Endothelial cell of umbilical vein (primary cell): ENCODE results near the gene FARP1. TPM values are rescaled to one million over a fixed set of nuclear protein-coding genes. Genes with fewer than 3 reads are reported as not detected.

ENCODE experiments used
- BruUV-seq: library from RNA; stranded (reverse); fragments of 400-500 nt; replicated peaks from 2 replicates; lab custom pipeline; 2021; lab: Mats Ljungman, UMichigan
- CTCF ChIA-PET: fragments of 300-600, 350-600 bp; sonication (Branson Sonifier 250); formaldehyde crosslinking; loops from one replicate; lab custom pipeline; 2021; ENCODE audit warnings: antibody characterized with exemption, inconsistent platforms; lab: Charles Lee
- POLR2A ChIA-PET: fragments of 300-600, 350-600 bp; sonication (Branson Sonifier 250); formaldehyde crosslinking; loops from one replicate; lab custom pipeline; 2021; ENCODE audit warnings: antibody characterized with exemption, inconsistent platforms; lab: Charles Lee
- DNase-seq: peaks from one replicate; pipeline ENCODE4 v3.0.0-alpha.2; 2011; ENCODE audit warnings: low read depth, low spot score
- FAIRE-seq: peaks from 2 replicates; lab custom pipeline; 2011; peaks lifted over from hg19 to GRCh38; lab: Jason Lieb, UNC
- H2AFZ ChIP-seq: 2 replicates; pipeline ENCODE4 v1.6.0; 2012; ENCODE audit warnings: low read depth, low read length, control low read depth, inconsistent platforms
- H3K27ac ChIP-seq: 2 replicates; pipeline ENCODE4 v1.5.1; 2011; ENCODE audit warnings: low read depth, mild to moderate bottlenecking, control low read depth, low read length, moderate library complexity; ENCODE audit not compliant: insufficient read depth
- H3K27me3 ChIP-seq, 2 experiments: 2 replicates each; pipeline versions ENCODE4 v1.6.0 to v1.6.1; 2011; ENCODE audit warnings: low read length in 2 of 2, mixed read lengths in 1 of 2; ENCODE audit not compliant: control insufficient read depth in 2 of 2, insufficient read depth in 2 of 2
- H3K36me3 ChIP-seq, 2 experiments: 2 replicates in 1 of 2; 3 replicates in 1 of 2; pipeline ENCODE4 v1.5.1; 2011; ENCODE audit warnings: low read length in 2 of 2, mild to moderate bottlenecking in 1 of 2, moderate library complexity in 1 of 2; ENCODE audit not compliant: control insufficient read depth in 2 of 2, insufficient read depth in 2 of 2; ENCODE audit errors: extremely low read depth in 1 of 2
- H3K4me1 ChIP-seq: 3 replicates; pipeline ENCODE4 v1.5.1; 2011; ENCODE audit warnings: mild to moderate bottlenecking, low read length; ENCODE audit not compliant: control insufficient read depth, insufficient read depth; ENCODE audit errors: extremely low read depth
- H3K4me2 ChIP-seq: 2 replicates; pipeline ENCODE4 v1.6.1; 2011; ENCODE audit warnings: low read length, control low read depth, mixed read lengths; ENCODE audit not compliant: insufficient read depth
- H3K4me3 ChIP-seq, 3 experiments: fragments of 200-600 bp in 1 of 3; sonication (generic), shearing (Covaris generic) in 1 of 3; replicated peaks in 1 of 3; 2 replicates each; pipeline ENCODE4 v1.5.1; 2011 to 2016; ENCODE audit warnings: control low read depth in 3 of 3, low read length in 3 of 3, mild to moderate bottlenecking in 2 of 3, inconsistent platforms in 1 of 3, low read depth in 1 of 3, moderate library complexity in 1 of 3; ENCODE audit not compliant: insufficient read depth in 1 of 3
- H3K79me2 ChIP-seq: 2 replicates; pipeline ENCODE4 v1.6.0; 2012; ENCODE audit warnings: low read length, inconsistent platforms; ENCODE audit not compliant: control insufficient read depth, insufficient read depth
- H3K9ac ChIP-seq: replicated peaks from 2 replicates; pipeline ENCODE3; 2011; ENCODE audit warnings: low read length, control low read depth; ENCODE audit not compliant: insufficient read depth; ENCODE audit errors: extremely low read depth
- H3K9me1 ChIP-seq: replicated peaks from 3 replicates; pipeline ENCODE4 v1.6.0; 2011; ENCODE audit warnings: mild to moderate bottlenecking, low read length; ENCODE audit not compliant: control insufficient read depth, insufficient read depth; ENCODE audit errors: extremely low read depth
- H3K9me3 ChIP-seq: replicated peaks from 2 replicates; pipeline ENCODE4 v1.5.1; 2012; ENCODE audit warnings: low read length, inconsistent platforms; ENCODE audit not compliant: control insufficient read depth, insufficient read depth
- H4K20me1 ChIP-seq: replicated peaks from 2 replicates; pipeline ENCODE3; 2011; ENCODE audit warnings: mild to moderate bottlenecking, low read length; ENCODE audit not compliant: control insufficient read depth, insufficient read depth; ENCODE audit errors: extremely low read depth
- CTCF ChIP-seq, 2 donors: IDR thresholded peaks; 1 replicate in 1 of 2; 2 replicates in 1 of 2; pipeline ENCODE4 v1.5.1; 2011; ENCODE audit warnings: low read length in 2 of 2, mild to moderate bottlenecking in 2 of 2, moderate library complexity in 2 of 2, control low read depth in 1 of 2, inconsistent platforms in 1 of 2, low read depth in 1 of 2; ENCODE audit not compliant: insufficient read depth in 1 of 2; ENCODE audit errors: extremely low read depth in 1 of 2
- EZH2 ChIP-seq: IDR thresholded peaks from 2 replicates; pipeline ENCODE4 v1.6.1; 2012; ENCODE audit warnings: borderline replicate concordance, low read depth, mild to moderate bottlenecking, moderate library complexity, low read length, inconsistent platforms; ENCODE audit not compliant: severe bottlenecking
- FOS ChIP-seq: IDR thresholded peaks from 2 replicates; pipeline ENCODE4 v1.6.1; 2011; ENCODE audit warnings: mild to moderate bottlenecking, low read length, moderate library complexity, borderline replicate concordance; ENCODE audit not compliant: insufficient read depth
- GATA2 ChIP-seq: IDR thresholded peaks from 2 replicates; pipeline ENCODE4 v1.7.0; 2011; ENCODE audit warnings: low read depth, mild to moderate bottlenecking, moderate library complexity, mixed read lengths, low read length; ENCODE audit not compliant: insufficient read length, insufficient read depth
- JUN ChIP-seq: IDR thresholded peaks from 2 replicates; pipeline ENCODE4 v1.6.1; 2011; ENCODE audit warnings: borderline replicate concordance, low read depth; ENCODE audit not compliant: insufficient read length, insufficient read depth
- MAX ChIP-seq: IDR thresholded peaks from 2 replicates; pipeline ENCODE4 v1.6.1; 2011; ENCODE audit not compliant: insufficient read depth, insufficient read length
- MYC ChIP-seq: IDR thresholded peaks from one replicate; pipeline ENCODE4 v1.6.1; 2011; ENCODE audit warnings: mild to moderate bottlenecking, low read depth, low read length
- POLR2A ChIP-seq: IDR thresholded peaks from 2 replicates; pipeline ENCODE4 v1.6.1; 2012; ENCODE audit warnings: low read depth, mild to moderate bottlenecking, control low read depth, low read length
- POLR2AphosphoS5 ChIP-seq: IDR thresholded peaks from 2 replicates; pipeline ENCODE4 v1.6.1; 2012; ENCODE audit warnings: low read depth, mild to moderate bottlenecking, control low read depth, low read length, moderate library complexity; ENCODE audit not compliant: insufficient read depth
- dilution Hi-C: fragments of 300-500 bp; cut with MboI; formaldehyde crosslinking; loops from one replicate; pipeline ENCODE4 v1.15.0; 2019; ENCODE audit warnings: low sequenced_read_pairs; ENCODE audit not compliant: extremely low pct_ligation_motif_present
- intact Hi-C: fragments of 100-400 bp; cut with micrococcal nuclease; formaldehyde crosslinking; loops from one replicate; pipeline ENCODE4 v1.10.0; 2022
- polyA plus RNA-seq, 4 experiments: library from polyadenylated mRNA; depleted of rRNA in 3 of 4; stranded (reverse) in 3 of 4; unstranded in 1 of 4; fragments of >200 nt; gene quantifications; 2 replicates each; pipeline versions ENCODE4 v1.2.1 to v1.2.3, GENCODE V29; 2011 to 2012; ENCODE audit warnings: missing spikeins in 1 of 4
- total RNA-seq: library from RNA; stranded (reverse); gene quantifications from 2 replicates; pipeline ENCODE4 v1.2.3, GENCODE V29; 2021

FARP1 gene
- total and polyA plus RNA-seq, 2 donors (not counting 3 experiments of a cell fraction or from before 2014, with no cell fraction given): 19.0 to 77.7 TPM

DNA sequence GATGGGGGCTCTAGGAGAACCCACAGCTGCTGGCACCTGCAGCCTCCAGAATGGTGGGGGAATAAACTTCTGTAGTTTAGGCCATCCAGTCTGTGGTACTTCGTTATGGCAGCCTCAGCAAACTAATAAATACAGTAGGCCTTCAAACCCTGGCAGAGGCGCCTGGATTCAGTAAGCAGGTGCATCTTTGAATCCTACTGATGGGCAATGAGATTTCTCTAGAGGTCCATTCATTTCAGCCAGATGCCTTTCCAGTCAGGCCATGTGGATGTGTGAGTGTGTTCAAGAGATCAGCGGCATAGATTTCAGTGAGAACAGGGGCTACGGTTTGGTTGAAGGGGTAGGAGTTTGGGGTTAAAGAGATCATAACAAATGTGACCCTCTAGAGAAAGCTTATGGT is 217.7 kb downstream of the FARP1 start:
- Histone ChIP-seq H3K79me2 (no peaks in the 10 kb centered on the region), H3K4me2 (no peak overlapping the region), H3K27ac (no peak overlapping the region), H3K27me3 (no peaks in the 10 kb centered on the region), H3K9me1 (no peaks in the 10 kb centered on the region), H3K9me3 (no peaks in the 10 kb centered on the region), H3K4me3 (no peak overlapping the region), H4K20me1 (no peaks in the 10 kb centered on the region), H3K36me3 (no peaks in the 10 kb centered on the region), H2AFZ (no peak overlapping the region), H3K9ac (no peak overlapping the region), H3K4me1 (no peaks in the 10 kb centered on the region)
- TF ChIP-seq EZH2 (no peak), POLR2AphosphoS5 (no peak), JUN (no peak), CTCF (IDR thresholded peaks at IDR 0.05; ENCODE audit: extremely low read depth in 1 of 2, insufficient read depth in 1 of 2, low read depth in 1 of 2, low read length in 2 of 2) (no peak), POLR2A (no peak), MYC (no peak), GATA2 (no peak), FOS (no peak), MAX (no peak)
- no TSS peak for BruUV-seq
- FAIRE-seq: no peak
- ChIA-PET CTCF (no interaction called here), POLR2A (no interaction called here)
- DNase-seq: no peak
- intact Hi-C loops: no loop called here
- dilution Hi-C loops: no loop called here
